A549 (cell line): Measurements from ENCODE around the gene DMAC2.

Experiments used
- CHD4 ChIP-seq: fragments of 200-600 bp; sonication (generic); IDR thresholded peaks from 2 replicates; pipeline ENCODE4 v1.6.1; 2016; ENCODE audit warnings: antibody characterized with exemption, mild to moderate bottlenecking, borderline replicate concordance
- CTCF ChIP-seq: fragments of >200 bp; sonication (Bioruptor Twin); formaldehyde crosslinking; IDR thresholded peaks from 3 replicates; pipeline ENCODE4 v1.5.1; 2016
- MAX ChIP-seq: IDR thresholded peaks from 2 replicates; pipeline ENCODE4 v1.6.1; 2012
- TFCP2L1 ChIP-seq: fragments of 250-450 bp; sonication (Bioruptor Pico); IDR thresholded peaks from 2 replicates; pipeline ENCODE4 v1.5.0; 2021; ENCODE audit warnings: mild to moderate bottlenecking

GRCh38 chr19:41403181-41403970 is 36.3 kb downstream of the DMAC2 start:
- TF ChIP-seq CTCF: no peak
- no peak for TF ChIP-seq TFCP2L1 (CRISPR knock-in tag)
- no peak for TF ChIP-seq CHD4
- no peak for TF ChIP-seq MAX
